Measurements from ENCODE around the gene C2orf78. TPM values are rescaled to one million over a fixed set of nuclear protein-coding genes. Genes with fewer than 3 reads are reported as not detected.
"Not testable (repeated sequence)": the region's sequence is repeated elsewhere in the genome, so short reads cannot be mapped to it uniquely, and the experiment has no call there.

The C2orf78 gene
- 0.03 TPM in 2 replicates for polyA plus RNA-seq (2013)

GRCh38 chr2:73783883-73784282 is at the start of gene C2orf78:
TSS of gene C2orf78 (plus strand) at chr2:73784183. CDS start at chr2:73784310, 127 bp downstream.
- not testable (repeated sequence) for H3K4ac ChIP-seq (ENCODE audit: low read depth, low read length); H3K9ac ChIP-seq (ENCODE audit: low read length); H2BK120ac ChIP-seq (ENCODE audit: insufficient read depth, low read length, poor library complexity); H3K36me3 ChIP-seq (ENCODE audit: control insufficient read depth in 1 of 2, insufficient read depth in 2 of 2, low read length in 2 of 2); H3K18ac ChIP-seq (ENCODE audit: low read length); H3K4me2 ChIP-seq (ENCODE audit: low read length); H3K79me2 ChIP-seq (ENCODE audit: control insufficient read depth, insufficient read depth, low read length, poor library complexity); H4K91ac ChIP-seq (ENCODE audit: low read depth, low read length); H2BK5ac ChIP-seq (ENCODE audit: low read depth, low read length, poor library complexity); H3K79me1 ChIP-seq (ENCODE audit: low read length); DNase-seq; H3K27me3 ChIP-seq (ENCODE audit: insufficient read depth, low read length); H2AK5ac ChIP-seq (ENCODE audit: low read length); H3K27ac ChIP-seq (ENCODE audit: low read depth, low read length); H3K14ac ChIP-seq (ENCODE audit: low read length); H3K9me3 ChIP-seq (ENCODE audit: insufficient read depth, low read depth, low read length); H2BK12ac ChIP-seq (ENCODE audit: low read length); H3K4me3 ChIP-seq (ENCODE audit: low read depth, low read length); H2AFZ ChIP-seq (ENCODE audit: insufficient read depth, low read length, poor library complexity); H3K23ac ChIP-seq (ENCODE audit: low read length); H3K4me1 ChIP-seq (ENCODE audit: control insufficient read depth in 1 of 2, insufficient read depth in 2 of 2, low read length in 2 of 2); H4K12ac ChIP-seq (ENCODE audit: low read depth, low read length)
- peak within 1 kb of the TSS; percentile 58 for H4K8ac ChIP-seq (ENCODE audit: low read depth, low read length)
- no CpG with 5 or more reads among the region's 3 CpGs for WGBS (ENCODE audit: extremely low coverage, insufficient coverage, insufficient read length)

- peaks cover 0 to 3% of the 10 kb centered on the region in 2 experiments for H3K4me1 ChIP-seq (ENCODE audit: control insufficient read depth in 1 of 2, insufficient read depth in 2 of 2, low read length in 2 of 2)
- no peak overlapping the region for H2BK12ac ChIP-seq (ENCODE audit: low read length)
- H3K9ac ChIP-seq (ENCODE audit: low read length), result no peak overlapping the region
- WGBS (ENCODE audit: extremely low coverage, insufficient coverage, insufficient read length), result no CpG with 5 or more reads among the region's 8 CpGs
- no peak overlapping the region for H4K12ac ChIP-seq (ENCODE audit: low read depth, low read length)
- H2AFZ ChIP-seq (ENCODE audit: insufficient read depth, low read length, poor library complexity), result peak overlapping the region; percentile 9
- no peak overlapping the region for H4K91ac ChIP-seq (ENCODE audit: low read depth, low read length)
- no peaks in the 10 kb centered on the region for H3K9me3 ChIP-seq (ENCODE audit: insufficient read depth, low read depth, low read length)
- H2BK5ac ChIP-seq (ENCODE audit: low read depth, low read length, poor library complexity), result no peak overlapping the region
- no peak overlapping the region for H3K23ac ChIP-seq (ENCODE audit: low read length)
- peak overlapping the region; percentile 96 for H4K8ac ChIP-seq (ENCODE audit: low read depth, low read length)
- H3K27ac ChIP-seq (ENCODE audit: low read depth, low read length), result no peak overlapping the region
- H2BK120ac ChIP-seq (ENCODE audit: insufficient read depth, low read length, poor library complexity), result no peak overlapping the region
- H2AK5ac ChIP-seq (ENCODE audit: low read length), result no peak overlapping the region
- DNase-seq, result no peak
- no peak overlapping the region for H3K4ac ChIP-seq (ENCODE audit: low read depth, low read length)
- peak overlapping the region; percentile 66 for H3K4me2 ChIP-seq (ENCODE audit: low read length)
- peak overlapping the region; percentile 79 for H3K4me3 ChIP-seq (ENCODE audit: low read depth, low read length)
- H3K27me3 ChIP-seq (ENCODE audit: insufficient read depth, low read length), result no peaks in the 10 kb centered on the region
- H3K79me2 ChIP-seq (ENCODE audit: control insufficient read depth, insufficient read depth, low read length, poor library complexity), result no peaks in the 10 kb centered on the region
- H3K79me1 ChIP-seq (ENCODE audit: low read length), result peaks cover 3% of the 10 kb centered on the region
- no peak overlapping the region for H3K18ac ChIP-seq (ENCODE audit: low read length)
- no peak overlapping the region for H3K14ac ChIP-seq (ENCODE audit: low read length)
- peaks cover 4 to 7% of the 10 kb centered on the region in 2 experiments for H3K36me3 ChIP-seq (ENCODE audit: control insufficient read depth in 1 of 2, insufficient read depth in 2 of 2, low read length in 2 of 2)
Observed at GRCh38 chr2:73736378-73736777, 47.6 kb upstream of the C2orf78 start.

GRCh38 chr2:73736855-73737779 is 46.9 kb upstream of the C2orf78 start, which contains the start of gene TPRKB:
TSS of gene TPRKB (minus strand) at chr2:73737345. CDS start at chr2:73734569, 2,776 bp downstream.
- Histone ChIP-seq H3K14ac (ENCODE audit: low read length) (peak within 1 kb of the TSS; percentile 30), H4K8ac (ENCODE audit: low read depth, low read length) (peak within 1 kb of the TSS; percentile 96), H4K12ac (ENCODE audit: low read depth, low read length) (peak within 1 kb of the TSS; percentile 84), H3K4me1 (ENCODE audit: control insufficient read depth in 1 of 2, insufficient read depth in 2 of 2, low read length in 2 of 2) (peaks cover 0 to 3% of the 10 kb centered on the region in 2 experiments), H3K23ac (ENCODE audit: low read length) (no peak within 1 kb of the TSS), H3K27me3 (ENCODE audit: insufficient read depth, low read length) (no peaks in the 10 kb centered on the region), H3K9ac (ENCODE audit: low read length) (peak within 1 kb of the TSS; percentile 49), H2AK5ac (ENCODE audit: low read length) (no peak within 1 kb of the TSS), H3K18ac (ENCODE audit: low read length) (no peak within 1 kb of the TSS), H3K79me1 (ENCODE audit: low read length) (peaks cover 3% of the 10 kb centered on the region), H3K9me3 (ENCODE audit: insufficient read depth, low read depth, low read length) (no peaks in the 10 kb centered on the region), H2BK5ac (ENCODE audit: low read depth, low read length, poor library complexity) (no peak within 1 kb of the TSS), H3K4me2 (ENCODE audit: low read length) (peak within 1 kb of the TSS; percentile 66), H2BK120ac (ENCODE audit: insufficient read depth, low read length, poor library complexity) (no peak within 1 kb of the TSS), H3K4me3 (ENCODE audit: low read depth, low read length) (peak within 1 kb of the TSS; percentile 79), H4K91ac (ENCODE audit: low read depth, low read length) (peak within 1 kb of the TSS; percentile 45), H2BK12ac (ENCODE audit: low read length) (no peak within 1 kb of the TSS), H3K27ac (ENCODE audit: low read depth, low read length) (no peak within 1 kb of the TSS), H3K4ac (ENCODE audit: low read depth, low read length) (peak within 1 kb of the TSS; percentile 8), H3K79me2 (ENCODE audit: control insufficient read depth, insufficient read depth, low read length, poor library complexity) (no peaks in the 10 kb centered on the region), H3K36me3 (ENCODE audit: control insufficient read depth in 1 of 2, insufficient read depth in 2 of 2, low read length in 2 of 2) (peaks cover 4 to 7% of the 10 kb centered on the region in 2 experiments), H2AFZ (ENCODE audit: insufficient read depth, low read length, poor library complexity) (peak within 1 kb of the TSS; percentile 80)
- no CpG with 5 or more reads among the region's 49 CpGs for WGBS (ENCODE audit: extremely low coverage, insufficient coverage, insufficient read length)
- peak; percentile 96 to 97 for DNase-seq

- no peak overlapping the region for H3K23ac ChIP-seq (ENCODE audit: low read length)
- H2BK12ac ChIP-seq (ENCODE audit: low read length), result no peak overlapping the region
- no peak overlapping the region for H3K27ac ChIP-seq (ENCODE audit: low read depth, low read length)
- no peak overlapping the region for H2AK5ac ChIP-seq (ENCODE audit: low read length)
- no CpG with 5 or more reads among the region's 3 CpGs for WGBS (ENCODE audit: extremely low coverage, insufficient coverage, insufficient read length)
- H3K9ac ChIP-seq (ENCODE audit: low read length), result no peak overlapping the region
- no peaks in the 10 kb centered on the region for H3K36me3 ChIP-seq (ENCODE audit: control insufficient read depth in 1 of 2, insufficient read depth in 2 of 2, low read length in 2 of 2)
- H3K4me2 ChIP-seq (ENCODE audit: low read length), result no peak overlapping the region
- H3K79me1 ChIP-seq (ENCODE audit: low read length), result peaks cover 3% of the 10 kb centered on the region
- no peak overlapping the region for H4K91ac ChIP-seq (ENCODE audit: low read depth, low read length)
- H4K12ac ChIP-seq (ENCODE audit: low read depth, low read length), result no peak overlapping the region
- no peaks in the 10 kb centered on the region for H3K79me2 ChIP-seq (ENCODE audit: control insufficient read depth, insufficient read depth, low read length, poor library complexity)
- H4K8ac ChIP-seq (ENCODE audit: low read depth, low read length), result no peak overlapping the region
- H3K4me3 ChIP-seq (ENCODE audit: low read depth, low read length), result no peak overlapping the region
- H3K4ac ChIP-seq (ENCODE audit: low read depth, low read length), result no peak overlapping the region
- peak; percentile 18 to 57 for DNase-seq
- H2BK5ac ChIP-seq (ENCODE audit: low read depth, low read length, poor library complexity), result no peak overlapping the region
- H3K4me1 ChIP-seq (ENCODE audit: control insufficient read depth in 1 of 2, insufficient read depth in 2 of 2, low read length in 2 of 2), result peaks cover 0 to 3% of the 10 kb centered on the region in 2 experiments
- no peaks in the 10 kb centered on the region for H3K9me3 ChIP-seq (ENCODE audit: insufficient read depth, low read depth, low read length)
- no peaks in the 10 kb centered on the region for H3K27me3 ChIP-seq (ENCODE audit: insufficient read depth, low read length)
- no peak overlapping the region for H3K14ac ChIP-seq (ENCODE audit: low read length)
- H2AFZ ChIP-seq (ENCODE audit: insufficient read depth, low read length, poor library complexity), result no peak overlapping the region
- H3K18ac ChIP-seq (ENCODE audit: low read length), result no peak overlapping the region
- no peak overlapping the region for H2BK120ac ChIP-seq (ENCODE audit: insufficient read depth, low read length, poor library complexity)
Observed at GRCh38 chr2:73739101-73739500, 44.9 kb upstream of the C2orf78 start.

Data from trophoblast cell (in vitro differentiated cells and primary cell).